Erythroblast (primary cell): ENCODE data around the gene RPL19.

Source experiments
- GATA1 ChIP-seq: IDR thresholded peaks from 2 replicates; pipeline ENCODE4 v1.6.1; 2011; ENCODE audit warnings: low read depth, mild to moderate bottlenecking, control low read depth, low read length, moderate library complexity
- POLR2A ChIP-seq: IDR thresholded peaks from 2 replicates; pipeline ENCODE4 v1.6.1; 2011; ENCODE audit warnings: mild to moderate bottlenecking, low read length

- TF ChIP-seq POLR2A (no peak), GATA1 (no peak)
These were observed 37.5 kb downstream of the RPL19 start for GRCh38 chr17:39237586-39237985.
